CD8-positive, alpha-beta memory T cell (primary cell): ENCODE results near the gene MCRIP1. TPM values are rescaled to one million over a fixed set of nuclear protein-coding genes. Genes with fewer than 3 reads are reported as not detected.

Experiments used
- CTCF ChIA-PET: fragments of 350-600 bp; sonication (Branson Sonifier 250); formaldehyde crosslinking; loops from one replicate; lab custom pipeline; 2021; ENCODE audit warnings: antibody characterized with exemption; lab: Charles Lee
- POLR2A ChIA-PET: fragments of 350-600 bp; sonication (Branson Sonifier 250); formaldehyde crosslinking; loops from one replicate; lab custom pipeline; 2021; ENCODE audit warnings: antibody characterized with exemption; lab: Charles Lee
- DNase-seq, 5 donors: peaks; one replicate each; pipeline versions ENCODE4 v3.0.0 to v3.0.0-alpha.2; 2020 to 2022; ENCODE audit warnings: mixed read lengths in 1 of 5
- H3K27ac ChIP-seq: one replicate; pipeline ENCODE4 v1.7.0; 2013; ENCODE audit warnings: low read depth, mild to moderate bottlenecking, low read length, moderate library complexity
- H3K27me3 ChIP-seq: 2 replicates; pipeline ENCODE4 v1.7.0; 2013; ENCODE audit warnings: low read length, mild to moderate bottlenecking; ENCODE audit not compliant: insufficient read depth, poor library complexity, severe bottlenecking
- H3K36me3 ChIP-seq: 2 replicates; pipeline ENCODE4 v1.7.0; 2013; ENCODE audit warnings: mild to moderate bottlenecking, low read length, moderate library complexity; ENCODE audit not compliant: insufficient read depth
- H3K4me1 ChIP-seq: 2 replicates; pipeline ENCODE4 v1.7.0; 2013; ENCODE audit warnings: mild to moderate bottlenecking, low read length, moderate library complexity; ENCODE audit not compliant: insufficient read depth
- H3K4me3 ChIP-seq: 2 replicates; pipeline ENCODE4 v1.7.0; 2013; ENCODE audit warnings: mild to moderate bottlenecking, low read length
- H3K9me3 ChIP-seq: 2 replicates; pipeline ENCODE4 v1.7.0; 2013; ENCODE audit warnings: mild to moderate bottlenecking, low read length
- H3K27ac Mint-ChIP-seq, 8 donors: one replicate each; pipeline ENCODE4 v1.8.0; 2020 to 2021; ENCODE audit warnings: mixed read lengths in 8 of 8, mild to moderate bottlenecking in 6 of 8, inconsistent platforms in 3 of 8, moderate library complexity in 3 of 8
- H3K27me3 Mint-ChIP-seq, 2 donors: one replicate each; pipeline ENCODE4 v1.8.0; 2020 to 2021; ENCODE audit warnings: mixed read lengths in 2 of 2, mild to moderate bottlenecking in 1 of 2, moderate library complexity in 1 of 2
- H3K36me3 Mint-ChIP-seq, 3 donors: one replicate each; pipeline ENCODE4 v1.8.0; 2020 to 2021; ENCODE audit warnings: mixed read lengths in 3 of 3, inconsistent platforms in 1 of 3, mild to moderate bottlenecking in 1 of 3
- H3K4me1 Mint-ChIP-seq, 3 donors: one replicate each; pipeline ENCODE4 v1.8.0; 2020 to 2021; ENCODE audit warnings: mixed read lengths in 3 of 3, inconsistent platforms in 1 of 3, mild to moderate bottlenecking in 1 of 3
- H3K4me3 Mint-ChIP-seq, 7 donors: one replicate each; pipeline ENCODE4 v1.8.0; 2020 to 2021; ENCODE audit warnings: mixed read lengths in 7 of 7, mild to moderate bottlenecking in 6 of 7, moderate library complexity in 4 of 7, inconsistent platforms in 2 of 7
- H3K9me3 Mint-ChIP-seq, 5 donors: one replicate each; pipeline ENCODE4 v1.8.0; 2020 to 2022; ENCODE audit warnings: mixed read lengths in 5 of 5, mild to moderate bottlenecking in 3 of 5, moderate library complexity in 2 of 5, inconsistent platforms in 1 of 5
- polyA plus RNA-seq: library from polyadenylated mRNA; unstranded; fragments of 300-500 nt; fragmentation: Illumina TruSeq; gene quantifications from one replicate; pipeline ENCODE4 v1.2.3, GENCODE V29; 2021
- total RNA-seq, 2 experiments: library from RNA; stranded (reverse); gene quantifications; one replicate each; pipeline ENCODE4 v1.2.3, GENCODE V29; 2021

The MCRIP1 gene
- total and polyA plus RNA-seq, 3 experiments from 2014 or later = 56.1 to 76.1 (median 57.0) TPM

- Mint-ChIP-seq H3K4me1 (peaks cover 34 to 70% (median 34%) of the 10 kb centered on the region in 3 donors), H3K27ac (peak overlapping the region in 2 of 8 donors; percentile 50 to 98), H3K4me3 (peak overlapping the region in 1 of 7 donors; percentile 72), H3K36me3 (peaks cover 0 to 38% (median 2%) of the 10 kb centered on the region in 3 donors), H3K27me3 (peaks cover 0 to 6% of the 10 kb centered on the region in 2 donors), H3K9me3 (no peaks in the 10 kb centered on the region)
- ChIA-PET CTCF (interaction anchor here (0.8 to 1.5 kb wide), 2 partner anchors 93 to 99 kb away, joined by 3 read pairs; no protein-coding TSS in a partner anchor), POLR2A (interaction anchor here (0.6 to 1.0 kb wide), 2 partner anchors 33 to 228 kb away, joined by 3 to 6 read pairs; partner anchors contain the start of gene MCRIP1)
- Histone ChIP-seq H3K9me3 (no peaks in the 10 kb centered on the region), H3K27ac (no peak overlapping the region), H3K36me3 (peaks cover 27% of the 10 kb centered on the region), H3K4me1 (peaks cover 44% of the 10 kb centered on the region), H3K4me3 (no peak overlapping the region), H3K27me3 (no peaks in the 10 kb centered on the region)
- DNase-seq = no peak
Observed at GRCh38 chr17:81865733-81866439, 32.8 kb upstream of the MCRIP1 start.

- Histone ChIP-seq H3K27me3 (no peaks in the 10 kb centered on the region), H3K9me3 (no peaks in the 10 kb centered on the region), H3K36me3 (peaks cover 27% of the 10 kb centered on the region), H3K4me1 (peaks cover 44% of the 10 kb centered on the region), H3K27ac (peak overlapping the region; percentile 31), H3K4me3 (no peak overlapping the region)
- H3K27me3 Mint-ChIP-seq = peaks cover 0 to 10% of the 10 kb centered on the region in 2 donors
- peaks cover 33 to 75% (median 36%) of the 10 kb centered on the region in 3 donors for H3K4me1 Mint-ChIP-seq
- H3K27ac Mint-ChIP-seq = peak overlapping the region in 2 of 8 donors; percentile 50 to 98
- peaks cover 0 to 41% (median 2%) of the 10 kb centered on the region in 3 donors for H3K36me3 Mint-ChIP-seq
- DNase-seq = no peak
- CTCF ChIA-PET = interaction anchor here (1.5 kb wide), 1 partner anchor 94 kb away, joined by 3 read pairs; no protein-coding TSS in a partner anchor
- POLR2A ChIA-PET = interaction anchor here (1.0 kb wide), 1 partner anchor 32 kb away, joined by 3 read pairs; the partner anchor contains the start of gene MCRIP1
- H3K9me3 Mint-ChIP-seq = no peaks in the 10 kb centered on the region
- H3K4me3 Mint-ChIP-seq = peak overlapping the region in 1 of 7 donors; percentile 72
Observed at GRCh38 chr17:81865358-81865732, 32.3 kb upstream of the MCRIP1 start.

- Mint-ChIP-seq H3K9me3 (no peaks in the 10 kb centered on the region), H3K27me3 (peaks cover 0 to 8% of the 10 kb centered on the region in 2 donors), H3K27ac (peak overlapping the region in 7 of 8 donors; percentile 41 to 98 (median 77)), H3K4me1 (peaks cover 32 to 70% (median 35%) of the 10 kb centered on the region in 3 donors), H3K36me3 (peaks cover 0 to 37% (median 0%) of the 10 kb centered on the region in 3 donors), H3K4me3 (peak overlapping the region in 3 of 7 donors; percentile 12 to 88 (median 61))
- Histone ChIP-seq H3K4me3 (no peak overlapping the region), H3K27ac (no peak overlapping the region), H3K9me3 (no peaks in the 10 kb centered on the region), H3K27me3 (no peaks in the 10 kb centered on the region), H3K4me1 (peaks cover 41% of the 10 kb centered on the region), H3K36me3 (peaks cover 16% of the 10 kb centered on the region)
- POLR2A ChIA-PET = no interaction called here
- CTCF ChIA-PET = interaction anchor here (1.3 kb wide), 1 partner anchor 95 kb away, joined by 3 read pairs; no protein-coding TSS in a partner anchor
- DNase-seq = no peak
Observed at GRCh38 chr17:81863833-81864768, 31.0 kb upstream of the MCRIP1 start.

- Histone ChIP-seq H3K27ac (no peak overlapping the region), H3K9me3 (no peaks in the 10 kb centered on the region), H3K36me3 (peaks cover 10% of the 10 kb centered on the region), H3K27me3 (no peaks in the 10 kb centered on the region), H3K4me3 (no peak overlapping the region), H3K4me1 (peaks cover 45% of the 10 kb centered on the region)
- Mint-ChIP-seq H3K27ac (peak overlapping the region; percentile 54 to 98 (median 78)), H3K9me3 (no peaks in the 10 kb centered on the region), H3K36me3 (peaks cover 0 to 40% (median 0%) of the 10 kb centered on the region in 3 donors), H3K4me1 (peaks cover 36 to 71% (median 39%) of the 10 kb centered on the region in 3 donors), H3K4me3 (peak overlapping the region; percentile 28 to 88 (median 58)), H3K27me3 (peaks cover 0 to 8% of the 10 kb centered on the region in 2 donors)
- ChIA-PET CTCF (interaction anchor here (1.3 kb wide), 1 partner anchor 96 kb away, joined by 3 read pairs; no protein-coding TSS in a partner anchor), POLR2A (no interaction called here)
- DNase-seq = no peak
Observed at GRCh38 chr17:81863123-81863675, 30.1 kb upstream of the MCRIP1 start.

GRCh38 chr17:81860756-81861568 lies 27.9 kb upstream of the MCRIP1 start:
- peak; percentile 98 to 100 (median 99) for DNase-seq
- H3K36me3 ChIP-seq = peaks cover 14% of the 10 kb centered on the region
- H3K27me3 ChIP-seq = no peaks in the 10 kb centered on the region
- peak overlapping the region; percentile 97 for H3K27ac ChIP-seq
- Mint-ChIP-seq H3K4me3 (peak overlapping the region; percentile 86 to 94 (median 91)), H3K4me1 (peaks cover 25 to 63% (median 34%) of the 10 kb centered on the region in 3 donors), H3K27me3 (peaks cover 0 to 8% of the 10 kb centered on the region in 2 donors), H3K36me3 (peaks cover 0 to 40% (median 0%) of the 10 kb centered on the region in 3 donors), H3K9me3 (no peaks in the 10 kb centered on the region), H3K27ac (peak overlapping the region; percentile 95 to 99 (median 98))
- peak overlapping the region; percentile 85 for H3K4me3 ChIP-seq
- H3K4me1 ChIP-seq = peaks cover 32% of the 10 kb centered on the region
- no peaks in the 10 kb centered on the region for H3K9me3 ChIP-seq
- ChIA-PET CTCF (interaction anchor here (1.1 to 1.2 kb wide), 2 partner anchors 9 to 309 kb away, joined by 3 to 5 read pairs; partner anchors contain the start of gene FAAP100), POLR2A (interaction anchor here (0.7 to 2.6 kb wide), 6 partner anchors 10 to 177 kb away, joined by 3 to 32 read pairs (median 4); partner anchors contain the start of genes ALYREF, ANAPC11, ARHGDIA and ARL16)

GRCh38 chr17:81859906-81860755 lies 27.0 kb upstream of the MCRIP1 start, which contains the start of gene P4HB:
TSS of gene P4HB (minus strand) at chr17:81860535. CDS start at chr17:81860471, 64 bp downstream.
- peak within 1 kb of the TSS; percentile 91 to 96 (median 93) for H3K4me3 Mint-ChIP-seq
- H3K27me3 Mint-ChIP-seq = peaks cover 0 to 8% of the 10 kb centered on the region in 2 donors
- DNase-seq = peak in 1 of 5 donors; percentile 97
- peaks cover 0 to 47% (median 0%) of the 10 kb centered on the region in 3 donors for H3K36me3 Mint-ChIP-seq
- peaks cover 27 to 63% (median 39%) of the 10 kb centered on the region in 3 donors for H3K4me1 Mint-ChIP-seq
- H3K4me1 ChIP-seq = peaks cover 30% of the 10 kb centered on the region
- H3K27ac ChIP-seq = peak within 1 kb of the TSS; percentile 97
- ChIA-PET CTCF (interaction anchor here (1.0 to 1.5 kb wide), 3 partner anchors 9 to 158 kb away, joined by 3 to 5 read pairs (median 3); no protein-coding TSS in a partner anchor), POLR2A (interaction anchor here (1.0 to 2.6 kb wide), 8 partner anchors 8 to 176 kb away, joined by 3 to 32 read pairs (median 6); partner anchors contain the start of genes ARHGDIA, ARL16, HGS and MCRIP1)
- no peaks in the 10 kb centered on the region for H3K9me3 Mint-ChIP-seq
- no peaks in the 10 kb centered on the region for H3K27me3 ChIP-seq
- H3K4me3 ChIP-seq = peak within 1 kb of the TSS; percentile 85
- peaks cover 16% of the 10 kb centered on the region for H3K36me3 ChIP-seq
- H3K27ac Mint-ChIP-seq = peak within 1 kb of the TSS; percentile 95 to 99 (median 98)
- no peaks in the 10 kb centered on the region for H3K9me3 ChIP-seq
